OCI-LY3 (cell line): Measurements from ENCODE around the gene KCNK2.

Experiments used
- EZH2phosphoT487 ChIP-seq: fragments of 200-600 bp; shearing (Covaris generic); IDR thresholded peaks from 2 replicates; pipeline ENCODE4 v1.6.1; 2018; ENCODE audit warnings: antibody characterized with exemption, mixed run types, low read depth
- TF ChIP-seq, protein P1 (sequence below): fragments of 200-600, 300-600 bp; sonication (generic); IDR thresholded peaks from 2 replicates; pipeline ENCODE4 v1.5.1; 2014; ENCODE audit warnings: antibody characterized with exemption, low read length, low read depth

GRCh38 chr1:215054266-215054665, 28.3 kb upstream of the KCNK2 start:
- TF ChIP-seq, protein P1, sequence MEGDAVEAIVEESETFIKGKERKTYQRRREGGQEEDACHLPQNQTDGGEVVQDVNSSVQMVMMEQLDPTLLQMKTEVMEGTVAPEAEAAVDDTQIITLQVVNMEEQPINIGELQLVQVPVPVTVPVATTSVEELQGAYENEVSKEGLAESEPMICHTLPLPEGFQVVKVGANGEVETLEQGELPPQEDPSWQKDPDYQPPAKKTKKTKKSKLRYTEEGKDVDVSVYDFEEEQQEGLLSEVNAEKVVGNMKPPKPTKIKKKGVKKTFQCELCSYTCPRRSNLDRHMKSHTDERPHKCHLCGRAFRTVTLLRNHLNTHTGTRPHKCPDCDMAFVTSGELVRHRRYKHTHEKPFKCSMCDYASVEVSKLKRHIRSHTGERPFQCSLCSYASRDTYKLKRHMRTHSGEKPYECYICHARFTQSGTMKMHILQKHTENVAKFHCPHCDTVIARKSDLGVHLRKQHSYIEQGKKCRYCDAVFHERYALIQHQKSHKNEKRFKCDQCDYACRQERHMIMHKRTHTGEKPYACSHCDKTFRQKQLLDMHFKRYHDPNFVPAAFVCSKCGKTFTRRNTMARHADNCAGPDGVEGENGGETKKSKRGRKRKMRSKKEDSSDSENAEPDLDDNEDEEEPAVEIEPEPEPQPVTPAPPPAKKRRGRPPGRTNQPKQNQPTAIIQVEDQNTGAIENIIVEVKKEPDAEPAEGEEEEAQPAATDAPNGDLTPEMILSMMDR, result no peak
- TF ChIP-seq EZH2phosphoT487, result no peak
